ENCODE data around the gene B4GALT1.

The B4GALT1 gene

DNA sequence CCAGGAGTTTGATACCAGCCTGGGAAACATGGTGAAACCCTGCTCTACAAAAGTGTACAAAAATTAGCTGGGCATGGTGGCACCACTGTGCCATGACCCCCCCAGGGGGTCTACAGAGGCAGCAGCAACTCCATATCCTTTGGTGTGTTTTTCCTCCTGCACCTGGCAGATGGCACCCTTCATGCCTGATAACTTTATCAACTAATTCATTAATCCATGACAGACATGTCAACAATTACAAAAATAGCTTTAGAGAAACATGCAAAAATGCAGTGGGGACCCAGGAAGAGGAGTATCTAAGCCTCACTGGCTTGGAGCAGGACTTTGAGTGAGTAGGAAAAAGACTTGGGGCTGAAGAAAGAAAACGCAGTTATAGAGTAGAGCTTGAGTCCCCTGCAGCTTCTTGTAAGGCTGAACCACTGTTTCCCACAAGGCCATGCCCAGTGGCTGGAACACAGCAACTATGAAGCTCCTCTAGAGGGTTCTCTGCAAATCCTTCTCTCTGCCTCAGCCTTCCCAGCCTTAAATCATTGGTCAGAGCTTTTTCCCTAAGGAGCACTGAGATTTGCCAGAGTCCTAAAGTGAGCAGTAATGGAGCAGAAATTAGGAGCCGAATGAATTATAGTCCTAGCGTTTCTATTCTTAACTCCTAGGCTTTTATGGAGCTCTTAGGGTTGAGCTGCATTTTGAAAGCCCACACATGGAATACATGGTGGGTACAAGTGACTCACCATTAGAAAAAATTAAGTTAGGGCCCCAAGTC, 25.5 kb upstream of the B4GALT1 start:
- Histone ChIP-seq H3K9me3 (ENCODE audit: control insufficient read depth, low read length) (no peaks in the 10 kb centered on the region), H3K9ac (ENCODE audit: low read length) (no peak overlapping the region), H3K27me3 (ENCODE audit: control insufficient read depth, insufficient read depth, low read length) (no peaks in the 10 kb centered on the region), H3K4me3 (ENCODE audit: low read length) (no peak overlapping the region), H3K36me3 (ENCODE audit: control insufficient read depth, insufficient read depth, low read length) (no peaks in the 10 kb centered on the region), H3K4me1 (ENCODE audit: control insufficient read depth, insufficient read depth, low read length) (peaks cover 3% of the 10 kb centered on the region)

DNA sequence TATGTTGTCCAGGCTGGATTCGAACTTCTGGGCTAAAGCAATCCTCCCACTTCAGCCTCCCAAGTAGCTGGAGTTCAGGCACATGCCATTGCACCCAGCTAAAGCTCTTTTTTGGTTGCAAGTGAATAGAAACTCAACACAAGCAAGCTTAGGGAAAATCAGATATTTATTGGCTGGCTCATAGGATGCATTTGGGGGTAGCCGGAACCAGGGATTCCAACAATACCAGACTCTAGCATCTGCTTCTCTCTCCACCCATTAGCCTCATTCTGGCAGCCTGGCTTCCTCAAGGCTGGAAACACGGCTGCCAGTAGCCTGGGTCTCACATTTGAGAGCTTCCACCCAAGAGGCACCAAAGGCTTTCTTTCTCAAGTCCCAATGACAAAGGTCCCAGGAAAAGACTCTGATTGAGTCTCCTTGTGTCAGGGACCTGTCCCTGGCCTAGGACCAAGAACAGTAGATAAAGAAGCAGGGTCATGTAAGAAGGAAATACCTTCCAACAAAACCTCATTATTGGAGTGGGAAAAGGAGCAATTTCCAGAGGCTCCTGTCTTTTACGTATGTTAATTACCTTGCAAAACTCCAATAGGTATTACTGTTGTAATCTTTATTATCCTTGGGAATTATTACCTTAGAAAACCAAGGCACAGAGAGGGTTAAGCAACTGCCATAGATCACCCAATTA, 23.0 kb upstream of the B4GALT1 start:
- Histone ChIP-seq H3K9me3 (ENCODE audit: control insufficient read depth, low read length) (no peaks in the 10 kb centered on the region), H3K4me1 (ENCODE audit: control insufficient read depth, insufficient read depth, low read length) (peaks cover 28% of the 10 kb centered on the region), H3K36me3 (ENCODE audit: control insufficient read depth, insufficient read depth, low read length) (no peaks in the 10 kb centered on the region), H3K27me3 (ENCODE audit: control insufficient read depth, insufficient read depth, low read length) (no peaks in the 10 kb centered on the region), H3K9ac (ENCODE audit: low read length) (no peak overlapping the region), H3K4me3 (ENCODE audit: low read length) (no peak overlapping the region)

DNA sequence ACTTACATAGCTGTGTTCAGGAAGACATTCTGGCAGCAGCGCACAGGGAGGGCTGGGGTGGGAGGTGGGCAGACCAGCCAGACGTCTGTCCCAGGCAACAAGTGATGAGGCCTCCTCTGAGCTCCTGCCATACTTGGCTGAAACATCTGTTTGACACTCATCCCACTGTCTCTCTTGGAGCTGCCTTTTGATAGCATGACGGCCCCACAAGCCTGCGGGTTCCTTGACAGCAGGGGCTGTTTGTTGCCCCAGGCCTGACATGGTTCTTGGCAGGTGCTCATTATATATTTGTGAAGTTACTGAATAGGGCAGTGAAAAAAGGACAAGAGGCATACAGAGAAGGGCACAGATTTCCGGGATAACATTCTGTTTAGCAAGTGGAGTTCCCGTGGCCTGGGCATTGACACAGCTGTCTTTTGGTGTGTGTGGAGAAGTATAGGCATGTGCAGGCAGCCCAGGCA, 22.2 kb upstream of the B4GALT1 start:
- Histone ChIP-seq H3K36me3 (ENCODE audit: control insufficient read depth, insufficient read depth, low read length) (no peaks in the 10 kb centered on the region), H3K9me3 (ENCODE audit: control insufficient read depth, low read length) (no peaks in the 10 kb centered on the region), H3K9ac (ENCODE audit: low read length) (no peak overlapping the region), H3K4me3 (ENCODE audit: low read length) (no peak overlapping the region), H3K4me1 (ENCODE audit: control insufficient read depth, insufficient read depth, low read length) (peaks cover 34% of the 10 kb centered on the region), H3K27me3 (ENCODE audit: control insufficient read depth, insufficient read depth, low read length) (no peaks in the 10 kb centered on the region)

DNA sequence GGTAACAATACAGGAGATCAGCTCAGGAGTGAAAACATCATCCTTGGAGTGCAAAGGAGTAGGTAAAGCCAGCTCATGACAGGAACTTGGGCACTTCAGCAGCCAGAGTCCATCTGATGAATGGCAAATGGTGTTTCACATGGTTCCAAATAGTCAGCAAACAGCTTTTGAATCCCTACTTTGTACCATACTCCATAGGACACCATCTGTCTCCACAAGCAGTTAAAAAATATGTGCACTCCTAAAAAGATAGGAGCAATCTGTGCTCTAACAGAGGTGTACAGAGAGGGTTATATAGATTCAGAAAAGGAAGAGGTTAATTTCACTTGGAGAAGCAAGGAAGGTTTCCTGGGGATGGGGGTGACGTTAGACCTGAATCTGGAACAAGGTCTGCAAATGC, 21.6 kb upstream of the B4GALT1 start:
- Histone ChIP-seq H3K27me3 (ENCODE audit: control insufficient read depth, insufficient read depth, low read length) (no peaks in the 10 kb centered on the region), H3K4me3 (ENCODE audit: low read length) (no peak overlapping the region), H3K9me3 (ENCODE audit: control insufficient read depth, low read length) (no peaks in the 10 kb centered on the region), H3K4me1 (ENCODE audit: control insufficient read depth, insufficient read depth, low read length) (peaks cover 34% of the 10 kb centered on the region), H3K36me3 (ENCODE audit: control insufficient read depth, insufficient read depth, low read length) (no peaks in the 10 kb centered on the region), H3K9ac (ENCODE audit: low read length) (no peak overlapping the region)

DNA sequence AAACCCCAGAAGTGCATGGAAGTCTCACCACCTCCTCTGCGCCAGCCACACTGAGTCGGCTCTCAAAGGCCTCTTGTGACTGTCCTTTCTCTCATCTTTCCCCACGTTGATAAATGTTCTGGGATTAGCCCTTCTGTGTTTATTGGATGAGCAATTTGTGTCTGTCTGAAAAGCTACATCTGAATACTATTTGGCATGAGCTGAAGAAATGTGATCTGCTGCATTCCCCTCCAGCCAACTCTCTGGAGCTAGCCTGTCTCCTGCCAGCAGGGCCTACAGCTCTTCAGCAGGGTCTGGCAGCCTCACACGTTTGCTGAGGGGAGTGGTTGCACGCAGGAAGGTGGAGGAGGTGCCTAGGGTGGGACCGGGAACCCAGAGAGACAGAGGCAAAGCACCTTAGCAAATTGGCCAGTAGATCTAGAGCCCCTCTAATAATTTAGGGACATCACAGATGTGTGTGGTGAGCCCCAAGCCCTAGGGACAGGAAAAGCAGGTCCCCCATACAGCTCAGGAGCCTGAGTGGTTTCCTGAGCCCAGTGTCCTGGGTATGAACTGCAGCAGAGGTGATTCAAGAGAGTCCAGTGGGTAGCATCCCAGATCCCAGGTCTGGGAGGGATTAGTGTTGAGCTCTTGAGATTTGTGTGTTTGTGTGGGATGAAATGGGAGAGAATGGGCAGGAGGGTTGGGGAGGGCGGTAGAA, 20.5 kb upstream of the B4GALT1 start:
- Histone ChIP-seq H3K4me1 (ENCODE audit: control insufficient read depth, insufficient read depth, low read length) (peaks cover 34% of the 10 kb centered on the region), H3K9me3 (ENCODE audit: control insufficient read depth, low read length) (no peaks in the 10 kb centered on the region), H3K4me3 (ENCODE audit: low read length) (no peak overlapping the region), H3K27me3 (ENCODE audit: control insufficient read depth, insufficient read depth, low read length) (no peaks in the 10 kb centered on the region), H3K36me3 (ENCODE audit: control insufficient read depth, insufficient read depth, low read length) (no peaks in the 10 kb centered on the region), H3K9ac (ENCODE audit: low read length) (no peak overlapping the region)

DNA sequence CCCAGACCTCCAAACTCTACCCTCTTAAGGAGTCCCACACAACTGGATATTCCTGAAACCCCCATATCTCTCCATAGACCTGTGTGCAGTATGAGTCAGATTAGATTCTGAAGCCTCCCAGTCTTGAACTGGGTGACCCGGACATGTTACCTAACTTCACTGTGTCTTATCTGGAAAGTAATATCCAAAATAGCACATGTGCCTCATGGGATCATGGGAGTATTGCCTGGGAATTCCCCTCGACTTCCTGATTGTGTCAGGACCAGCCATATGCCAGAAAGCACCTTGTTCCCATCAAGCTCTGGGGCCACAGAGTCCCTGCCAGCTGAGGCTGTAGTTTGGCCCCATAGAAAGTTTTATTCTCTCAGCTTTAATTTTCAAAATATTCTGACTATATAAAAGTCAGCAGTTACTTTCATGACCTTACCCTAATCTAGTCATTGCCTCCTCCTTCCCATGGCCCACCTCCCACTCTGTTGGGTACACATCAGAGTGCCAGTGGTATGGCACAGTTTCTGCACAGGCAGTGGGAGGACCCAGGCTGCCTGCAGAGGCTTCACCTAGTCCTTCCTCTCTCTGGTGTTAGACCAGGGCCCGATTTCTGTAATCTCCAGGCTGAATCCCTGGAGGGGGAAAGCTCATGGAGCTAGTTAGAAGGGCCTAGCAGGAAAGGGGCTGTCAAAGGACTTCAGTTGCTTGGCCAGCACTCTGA, 19.5 kb upstream of the B4GALT1 start:
- Histone ChIP-seq H3K27me3 (ENCODE audit: control insufficient read depth, insufficient read depth, low read length) (no peaks in the 10 kb centered on the region), H3K36me3 (ENCODE audit: control insufficient read depth, insufficient read depth, low read length) (no peaks in the 10 kb centered on the region), H3K4me3 (ENCODE audit: low read length) (no peak overlapping the region), H3K4me1 (ENCODE audit: control insufficient read depth, insufficient read depth, low read length) (peaks cover 34% of the 10 kb centered on the region), H3K9ac (ENCODE audit: low read length) (peak overlapping the region; percentile 58), H3K9me3 (ENCODE audit: control insufficient read depth, low read length) (no peaks in the 10 kb centered on the region)

DNA sequence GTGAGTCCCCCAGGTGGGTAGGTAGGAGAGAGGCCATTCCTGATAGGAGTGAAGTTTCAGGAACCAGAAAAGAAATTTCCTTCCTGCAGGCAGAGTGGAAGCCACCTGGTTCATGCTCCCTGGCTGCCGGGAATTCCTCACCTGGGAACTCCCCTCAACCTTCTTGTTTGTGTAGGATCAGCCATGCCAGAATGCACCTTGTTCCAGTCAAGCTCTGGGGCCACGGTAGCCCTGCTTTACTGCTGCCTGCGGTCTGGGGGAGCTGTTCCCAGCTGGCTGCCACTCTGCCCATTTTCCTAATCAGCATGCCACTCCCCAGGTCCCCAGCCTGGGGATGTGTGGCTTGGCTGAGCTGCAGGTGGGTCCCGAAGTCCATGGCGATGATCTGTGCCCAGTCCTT, 18.7 kb upstream of the B4GALT1 start:
- H3K4me3 ChIP-seq (ENCODE audit: low read length) = no peak overlapping the region
- no peaks in the 10 kb centered on the region for H3K36me3 ChIP-seq (ENCODE audit: control insufficient read depth, insufficient read depth, low read length)
- peaks cover 41% of the 10 kb centered on the region for H3K4me1 ChIP-seq (ENCODE audit: control insufficient read depth, insufficient read depth, low read length)
- H3K27me3 ChIP-seq (ENCODE audit: control insufficient read depth, insufficient read depth, low read length) = no peaks in the 10 kb centered on the region
- H3K9me3 ChIP-seq (ENCODE audit: control insufficient read depth, low read length) = no peaks in the 10 kb centered on the region
- H3K9ac ChIP-seq (ENCODE audit: low read length) = peak overlapping the region; percentile 58

DNA sequence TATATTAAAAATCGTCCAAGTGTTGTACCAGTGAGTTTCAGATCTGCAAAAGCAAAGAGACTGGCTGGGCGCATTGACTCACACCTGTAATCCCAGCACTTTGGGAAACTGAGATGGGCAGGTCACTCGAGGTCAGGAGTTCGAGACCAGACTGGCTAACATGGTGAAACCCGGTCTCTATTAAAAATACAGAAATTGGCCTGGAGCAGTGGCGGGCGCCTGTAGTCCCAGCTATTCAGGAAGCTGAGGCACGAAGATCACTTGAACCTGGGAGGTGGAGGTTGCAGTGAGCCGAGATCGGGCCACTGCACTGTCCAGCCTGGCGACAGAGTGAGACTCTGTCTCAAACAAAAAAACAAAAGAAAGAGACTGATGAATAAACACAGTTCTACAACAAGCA, 18.3 kb upstream of the B4GALT1 start:
- Histone ChIP-seq H3K9me3 (ENCODE audit: control insufficient read depth, low read length) (no peaks in the 10 kb centered on the region), H3K4me1 (ENCODE audit: control insufficient read depth, insufficient read depth, low read length) (peaks cover 42% of the 10 kb centered on the region), H3K27me3 (ENCODE audit: control insufficient read depth, insufficient read depth, low read length) (no peaks in the 10 kb centered on the region), H3K4me3 (ENCODE audit: low read length) (no peak overlapping the region), H3K9ac (ENCODE audit: low read length) (peak overlapping the region; percentile 58), H3K36me3 (ENCODE audit: control insufficient read depth, insufficient read depth, low read length) (no peaks in the 10 kb centered on the region)

DNA sequence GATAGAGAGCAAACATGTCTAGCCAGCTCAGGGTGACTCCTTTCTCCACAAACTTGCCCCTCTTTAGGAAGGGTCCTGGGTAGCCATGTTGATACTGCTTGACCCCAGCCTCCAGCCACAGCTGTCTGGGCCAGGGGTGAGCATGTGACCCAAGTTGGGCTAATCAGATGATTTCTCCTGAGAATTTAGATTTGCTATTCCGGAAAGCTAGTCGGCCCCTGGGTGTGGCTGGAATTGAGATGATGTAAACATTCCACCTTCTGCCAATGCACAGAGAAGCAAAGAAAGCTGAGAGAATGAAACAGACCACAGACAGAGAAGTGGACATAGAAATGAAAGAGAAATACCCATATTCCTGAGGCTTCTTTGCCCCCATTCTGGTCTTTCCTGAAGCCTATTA, 17.8 kb upstream of the B4GALT1 start:
- no peaks in the 10 kb centered on the region for H3K36me3 ChIP-seq (ENCODE audit: control insufficient read depth, insufficient read depth, low read length)
- no peaks in the 10 kb centered on the region for H3K9me3 ChIP-seq (ENCODE audit: control insufficient read depth, low read length)
- peak overlapping the region; percentile 58 for H3K9ac ChIP-seq (ENCODE audit: low read length)
- no peak overlapping the region for H3K4me3 ChIP-seq (ENCODE audit: low read length)
- no peaks in the 10 kb centered on the region for H3K27me3 ChIP-seq (ENCODE audit: control insufficient read depth, insufficient read depth, low read length)
- peaks cover 42% of the 10 kb centered on the region for H3K4me1 ChIP-seq (ENCODE audit: control insufficient read depth, insufficient read depth, low read length)

DNA sequence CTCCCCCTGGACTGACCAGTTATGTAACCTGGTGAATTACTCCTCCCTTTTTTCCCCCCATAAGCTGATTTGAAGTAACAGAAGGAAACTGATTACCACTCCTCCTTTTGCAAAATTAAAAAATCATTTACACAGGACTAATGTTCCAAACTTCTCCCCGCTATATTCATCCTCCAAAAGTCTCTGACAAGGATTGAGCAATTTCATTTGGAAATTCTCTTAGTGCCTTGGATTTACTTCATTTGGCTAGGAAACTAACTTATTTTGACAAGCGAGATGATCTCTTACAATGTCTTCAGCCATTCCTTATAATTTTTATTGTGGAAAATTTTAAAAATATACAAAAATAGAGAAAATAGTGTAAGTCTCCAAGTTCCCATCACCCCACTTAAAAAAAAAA, 15.4 kb upstream of the B4GALT1 start:
- no peak overlapping the region for H3K4me3 ChIP-seq (ENCODE audit: low read length)
- H3K9ac ChIP-seq (ENCODE audit: low read length) = no peak overlapping the region
- H3K4me1 ChIP-seq (ENCODE audit: control insufficient read depth, insufficient read depth, low read length) = peaks cover 37% of the 10 kb centered on the region

DNA sequence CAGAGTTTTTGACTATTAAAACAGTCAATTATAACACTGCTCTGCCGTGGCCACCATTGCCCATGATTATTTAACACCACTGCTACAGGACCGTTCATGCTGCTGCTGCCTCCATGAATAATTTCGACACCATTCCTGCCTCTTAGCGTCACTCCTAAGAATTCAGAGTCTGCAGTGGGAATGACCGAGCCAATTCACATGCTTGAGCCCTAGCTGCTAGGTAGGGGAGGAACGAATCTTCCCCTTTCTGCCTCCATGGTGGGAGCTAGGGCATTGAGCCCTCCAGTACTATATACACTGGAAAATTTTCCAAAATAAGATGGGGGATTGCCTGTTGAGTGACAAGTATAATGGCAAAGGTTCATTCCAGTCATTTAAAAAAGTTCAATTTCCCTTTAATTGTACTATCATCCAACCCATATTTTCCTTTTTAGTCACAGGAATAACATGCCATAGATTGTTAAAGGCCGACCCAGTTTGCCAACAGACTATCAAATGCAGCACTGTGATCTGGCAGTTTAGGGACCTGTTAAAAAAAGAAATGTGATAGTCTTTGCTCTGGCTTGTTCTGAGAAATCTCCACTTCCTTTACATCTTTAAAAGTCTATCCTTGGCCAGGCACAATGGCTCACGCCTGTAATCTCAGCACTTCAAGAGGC, 13.5 kb upstream of the B4GALT1 start:
- H3K4me3 ChIP-seq (ENCODE audit: low read length) = no peak overlapping the region
- no peaks in the 10 kb centered on the region for H3K36me3 ChIP-seq (ENCODE audit: control insufficient read depth, insufficient read depth, low read length)
- H3K9ac ChIP-seq (ENCODE audit: low read length) = no peak overlapping the region
- no peaks in the 10 kb centered on the region for H3K27me3 ChIP-seq (ENCODE audit: control insufficient read depth, insufficient read depth, low read length)
- no peaks in the 10 kb centered on the region for H3K9me3 ChIP-seq (ENCODE audit: control insufficient read depth, low read length)
- peaks cover 19% of the 10 kb centered on the region for H3K4me1 ChIP-seq (ENCODE audit: control insufficient read depth, insufficient read depth, low read length)

More for the DNA sequence above, 15.4 kb upstream of the B4GALT1 start:
- Histone ChIP-seq H3K9me3 (ENCODE audit: control insufficient read depth, low read length) (no peaks in the 10 kb centered on the region), H3K27me3 (ENCODE audit: control insufficient read depth, insufficient read depth, low read length) (no peaks in the 10 kb centered on the region), H3K36me3 (ENCODE audit: control insufficient read depth, insufficient read depth, low read length) (no peaks in the 10 kb centered on the region)
